COLO668 (cell line): Measurements from ENCODE around the gene CLCF1.
A peak's percentile ranks its signal among the peaks of the same experiment; 100 is the strongest.

Experiments used
- DNase-seq: peaks from one replicate; lab custom pipeline; 2025; ENCODE audit not compliant: unreplicated experiment; lab: John Stamatoyannopoulos, UW

The CLCF1 gene

DNA sequence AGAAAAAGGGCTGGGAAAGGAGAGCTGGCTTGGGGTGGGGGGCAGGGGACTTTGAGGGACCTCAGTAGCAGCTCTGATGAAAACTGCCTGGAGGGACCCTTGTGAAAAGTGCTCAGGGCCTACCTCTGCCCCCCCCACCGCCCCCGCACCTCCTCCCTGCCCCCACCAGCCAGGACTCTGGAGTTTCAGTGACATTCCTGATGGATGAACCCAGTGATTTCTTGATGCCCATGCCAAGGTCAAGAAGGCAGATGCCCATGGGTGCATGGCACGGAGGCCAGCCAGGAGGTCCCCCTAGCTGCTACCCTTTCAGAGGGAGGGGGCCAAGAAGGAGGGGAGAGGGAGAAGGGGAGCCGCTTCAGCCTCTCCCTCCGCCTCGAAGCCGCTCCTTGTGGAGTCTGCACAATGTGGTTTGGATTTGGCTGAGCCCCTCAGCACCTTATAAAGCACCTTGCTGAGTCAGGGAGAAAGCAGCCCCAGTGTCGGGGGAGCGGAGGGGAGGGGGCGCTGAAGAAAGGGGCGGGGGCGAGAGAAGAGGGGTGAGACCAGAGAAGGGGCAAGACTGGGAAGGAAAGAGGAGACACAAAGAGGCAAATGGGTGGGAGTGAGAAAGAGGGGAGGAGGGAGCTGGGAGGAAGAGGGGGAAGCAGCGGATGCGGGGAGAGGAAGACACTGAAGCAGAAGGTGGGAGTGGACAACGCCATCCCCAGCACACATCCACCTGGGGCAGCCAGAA lies 2.1 kb upstream of the CLCF1 start:
- DNase-seq, result no peak

DNA sequence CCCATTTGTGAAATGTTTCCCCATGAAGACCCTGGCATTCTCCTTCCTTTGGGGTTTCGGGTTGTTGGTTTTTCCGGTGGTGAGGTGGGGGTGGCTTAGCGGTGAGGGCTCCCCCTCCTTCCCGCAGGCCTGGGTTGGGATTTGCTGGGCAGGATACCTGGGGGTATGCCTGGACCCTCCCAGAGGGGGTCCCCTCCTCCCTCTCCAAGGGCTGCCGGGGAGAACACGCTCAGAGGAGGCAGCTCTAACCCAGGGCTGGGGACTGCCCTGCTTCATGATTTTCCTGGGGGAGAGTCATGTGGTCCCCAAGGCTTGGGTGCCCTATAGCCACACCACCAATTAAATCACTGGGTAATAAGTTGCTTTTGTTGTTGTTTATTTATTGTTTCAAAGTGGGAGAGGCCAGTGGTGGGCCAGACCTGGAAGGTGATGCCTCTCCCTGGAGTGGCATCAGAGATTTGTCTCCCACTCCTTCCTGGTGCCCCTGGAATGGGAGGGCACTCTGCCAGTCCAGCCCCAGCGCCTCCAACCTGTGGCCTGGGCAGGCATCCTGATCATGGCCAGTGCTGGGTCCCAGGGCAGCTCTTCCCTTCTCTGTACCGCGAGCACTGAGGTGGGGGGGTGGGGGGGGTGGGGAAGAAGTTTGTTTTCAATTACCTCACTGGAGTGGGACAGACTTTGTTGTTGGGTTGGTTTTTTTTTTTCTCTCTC lies 1.3 kb upstream of the CLCF1 start:
- DNase-seq, result no peak

DNA sequence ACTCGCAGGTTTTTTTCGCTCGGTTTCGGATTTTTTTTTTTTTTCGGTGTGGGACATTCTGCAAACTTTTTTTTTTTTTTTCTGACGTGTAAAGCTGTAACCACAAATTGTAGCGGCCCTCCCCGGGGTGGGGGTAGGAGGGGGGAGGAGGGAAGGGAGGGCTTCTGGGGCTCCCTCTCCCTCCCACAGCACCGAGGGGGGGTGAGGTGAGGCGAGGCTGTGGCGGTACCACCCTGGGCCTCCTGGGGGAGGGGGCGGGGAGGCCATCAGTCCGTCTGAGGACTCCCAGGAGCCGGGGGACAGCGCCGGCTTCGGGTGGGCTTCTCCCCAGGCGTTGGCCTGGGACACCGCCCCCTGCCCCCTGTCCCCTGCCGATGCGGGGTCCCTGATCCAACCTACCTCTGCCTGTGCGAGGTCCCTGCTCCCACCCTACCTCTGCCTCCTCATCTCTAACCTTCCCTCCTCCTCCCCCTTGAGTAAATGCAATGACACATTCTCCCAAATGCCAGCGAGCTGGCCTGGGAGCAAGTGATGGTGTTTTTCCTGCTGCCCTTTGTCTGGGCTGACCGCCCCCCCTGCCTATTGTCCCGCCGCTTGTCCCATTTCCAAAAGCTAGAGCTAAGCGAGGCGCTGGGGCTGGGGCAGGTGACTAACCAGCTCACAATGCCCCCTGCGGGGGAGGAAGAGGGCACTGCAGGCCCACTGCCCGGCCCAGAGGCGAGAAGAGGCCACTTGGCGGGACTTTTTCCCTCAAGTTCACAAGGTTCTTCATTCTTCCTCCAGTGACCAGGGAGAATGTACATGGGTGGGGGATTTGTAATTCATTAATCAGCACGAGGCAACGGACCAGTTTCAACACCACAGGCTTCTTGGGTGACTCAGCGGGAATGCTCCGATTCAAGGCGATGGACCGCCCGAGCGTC lies 511 bp upstream of the CLCF1 start:
- DNase-seq, result peak; percentile 54

DNA sequence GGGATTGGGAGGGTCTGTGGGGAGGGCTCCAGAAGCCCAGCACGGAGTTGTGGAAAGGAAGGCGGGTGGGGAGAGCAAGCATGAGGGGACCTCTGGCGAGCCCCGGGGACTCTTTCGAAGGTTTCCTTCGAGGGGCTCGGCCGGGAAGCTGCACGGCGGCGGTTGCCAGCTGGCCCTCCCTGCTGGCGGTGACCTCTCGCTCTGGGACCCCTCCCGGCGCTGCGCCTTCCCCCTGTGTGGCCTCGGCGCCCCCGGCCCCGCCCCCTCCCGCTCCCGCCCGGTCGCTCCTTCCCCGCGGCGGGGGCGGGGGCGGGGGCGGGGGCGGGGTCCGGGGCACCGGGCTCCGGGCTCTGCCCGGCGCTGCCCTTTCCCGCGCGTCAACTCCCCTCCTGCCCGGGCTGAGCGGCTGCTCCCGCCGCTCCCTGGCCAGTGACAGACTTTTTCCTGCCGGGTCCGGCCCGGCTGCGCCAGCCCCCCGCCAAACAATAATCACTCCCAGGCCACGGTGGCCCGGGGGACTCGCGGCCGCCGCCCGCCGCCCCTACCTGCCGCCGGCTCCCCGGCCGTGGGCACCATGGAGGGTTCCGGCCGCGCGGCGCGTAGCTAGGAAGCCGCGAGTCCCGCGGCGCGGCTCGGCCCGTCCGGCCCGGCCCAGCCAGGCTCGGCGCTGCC lies 941 bp downstream of the CLCF1 start:
- no peak for DNase-seq

DNA sequence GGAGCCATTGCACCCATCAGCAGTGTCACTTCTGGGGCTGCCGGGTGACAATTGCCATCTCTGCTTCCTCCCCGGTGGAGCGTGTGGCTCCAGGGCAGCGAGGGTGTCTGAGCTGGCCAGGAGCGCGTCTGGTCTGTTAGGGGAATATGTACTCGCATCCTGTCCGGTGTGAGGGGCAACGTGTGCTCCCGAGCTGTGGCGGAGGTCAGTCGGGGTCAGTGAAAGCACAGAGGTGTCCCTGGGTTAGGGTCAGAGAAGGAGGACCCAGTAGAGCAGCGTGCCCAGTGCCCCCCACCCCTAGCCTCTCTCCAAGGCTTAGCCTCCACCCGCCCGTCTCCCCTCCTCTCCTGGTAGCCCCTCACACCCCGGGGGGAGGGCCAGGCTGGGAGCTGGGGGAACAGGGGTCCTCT lies 1.5 kb downstream of the CLCF1 start:
- DNase-seq, result peak; percentile 12

DNA sequence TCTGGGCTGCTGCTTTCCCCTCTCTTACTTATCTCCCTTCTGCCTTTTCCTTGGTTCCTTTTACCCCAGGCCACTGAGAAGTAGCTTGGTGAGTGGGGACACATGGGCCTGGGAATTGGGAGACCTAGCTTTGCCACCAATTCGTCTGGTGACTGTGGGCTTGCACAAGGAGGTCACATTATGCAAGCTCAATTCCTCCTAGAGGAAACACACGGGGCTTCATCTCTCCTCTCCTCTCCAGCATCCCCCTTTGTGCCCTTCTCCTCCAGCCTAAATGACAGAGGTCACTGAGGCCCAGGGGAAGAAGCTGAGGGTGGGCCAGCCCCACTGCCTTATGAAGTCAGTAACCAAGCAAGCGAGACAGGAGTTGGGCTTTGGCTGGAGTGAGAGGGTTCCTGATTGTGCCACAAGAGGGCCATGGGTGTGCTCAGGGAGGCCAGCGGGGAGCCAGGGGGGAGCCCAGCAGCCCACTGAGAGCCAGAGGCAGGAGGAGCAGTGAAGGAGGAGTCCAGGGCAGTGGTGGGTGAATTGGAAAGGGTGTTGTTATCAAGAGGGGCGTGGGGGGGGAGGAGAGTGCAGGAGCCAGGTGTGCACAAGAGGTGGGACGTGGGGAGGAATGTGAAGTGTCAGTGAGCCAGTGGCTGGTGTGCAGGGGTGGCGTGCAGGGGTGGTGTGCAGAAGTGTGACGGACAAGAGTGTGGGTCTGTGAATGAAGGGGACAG lies 2.0 kb downstream of the CLCF1 start:
- peak; percentile 15 for DNase-seq

DNA sequence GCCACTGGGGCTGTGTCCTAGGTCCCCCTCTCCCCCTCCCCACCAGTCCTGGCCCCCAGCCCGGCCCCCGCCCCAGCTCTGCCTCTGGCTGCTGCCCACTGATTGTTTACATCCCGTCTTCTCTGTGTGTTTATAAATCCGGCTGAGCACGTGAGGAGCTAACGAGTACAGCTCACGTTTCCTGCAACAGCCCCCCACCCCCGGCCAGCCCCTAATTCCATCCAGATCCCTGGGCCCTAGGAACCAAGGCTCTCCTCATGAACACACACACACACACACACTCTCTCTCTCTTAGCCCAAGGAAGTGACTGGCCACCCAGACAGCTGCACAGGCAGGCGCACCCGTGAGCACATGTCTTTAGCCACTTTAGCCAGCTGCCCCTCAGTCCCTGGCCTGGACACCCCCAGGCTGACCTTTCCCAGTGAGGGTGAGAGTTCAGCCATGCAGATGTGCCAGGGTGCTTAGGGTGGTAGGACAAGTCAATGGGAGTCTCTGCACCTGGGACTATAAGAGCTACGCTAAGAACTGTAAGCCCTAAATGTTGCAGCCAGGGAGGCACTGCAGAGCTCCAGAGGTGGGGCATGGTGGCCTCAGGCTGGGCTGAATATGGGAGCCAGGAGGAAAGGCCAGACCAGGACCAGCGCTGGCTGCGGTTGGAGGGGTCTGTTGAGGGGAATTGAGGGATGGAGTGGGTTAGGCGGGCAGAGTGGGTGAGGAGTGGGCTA lies 2.9 kb downstream of the CLCF1 start:
- no peak for DNase-seq

DNA sequence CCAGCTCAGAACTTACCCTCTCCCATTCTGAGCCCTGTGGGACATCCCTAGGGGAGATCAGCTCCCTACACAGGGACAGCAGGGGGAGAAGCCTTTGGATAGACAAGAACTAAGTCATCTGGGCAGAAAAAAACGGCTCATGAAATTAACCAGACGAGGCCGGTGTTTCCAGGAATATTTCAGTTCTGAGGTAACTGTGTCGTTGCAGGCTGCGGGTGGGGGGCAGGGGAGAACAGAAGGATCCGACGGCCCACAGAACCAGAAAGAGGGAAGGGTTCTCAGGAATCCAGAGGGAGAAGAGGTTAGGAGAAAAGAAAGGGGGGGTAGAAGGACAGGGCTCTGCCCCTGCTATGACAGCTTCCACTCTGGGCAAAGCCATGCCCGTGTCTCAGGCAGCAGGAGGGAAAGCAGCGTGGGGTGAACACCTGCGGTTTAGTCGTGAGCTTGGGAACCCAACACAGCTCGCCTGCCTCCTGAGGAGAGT lies 3.6 kb downstream of the CLCF1 start:
- no peak for DNase-seq

DNA sequence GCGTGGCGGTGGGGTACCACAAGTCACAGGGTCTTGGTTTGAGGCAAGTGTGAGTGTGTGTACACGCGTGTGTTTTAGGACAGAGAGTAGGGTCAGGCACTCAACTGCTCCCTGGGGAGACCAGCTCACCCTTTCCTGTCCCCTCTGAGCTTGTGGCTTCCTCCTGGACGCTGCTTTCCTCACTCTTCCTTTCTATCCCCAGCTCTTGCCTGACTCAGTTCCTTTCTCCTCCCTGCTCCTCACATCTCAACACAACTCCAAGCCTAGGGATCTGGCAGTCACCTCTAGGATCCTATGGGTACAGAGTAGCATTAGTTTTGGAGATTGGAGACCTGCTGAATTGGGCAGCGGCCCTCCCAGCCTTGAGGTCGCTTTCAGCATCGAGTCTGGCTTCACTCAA lies 4.1 kb downstream of the CLCF1 start:
- no peak for DNase-seq

DNA sequence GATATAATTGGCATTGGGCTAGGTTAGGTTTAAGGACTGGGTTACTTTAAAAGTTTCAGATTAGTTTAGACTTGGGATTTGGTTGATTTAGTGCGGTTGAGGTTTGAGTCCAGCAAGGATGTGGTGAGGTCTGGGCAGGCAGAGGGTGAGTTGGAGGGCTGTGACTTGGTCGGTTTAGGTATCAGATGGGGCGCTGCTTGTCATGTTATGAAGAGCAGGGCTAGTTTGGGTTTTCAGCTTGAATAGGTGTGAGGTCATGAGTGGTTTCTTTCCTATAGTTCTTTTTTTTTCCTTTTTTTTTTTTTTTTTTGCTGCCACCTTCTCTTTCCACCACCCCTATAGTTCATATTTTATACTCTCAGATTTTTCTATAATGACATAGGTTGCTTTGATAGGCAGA lies 4.8 kb downstream of the CLCF1 start:
- no peak for DNase-seq

DNA sequence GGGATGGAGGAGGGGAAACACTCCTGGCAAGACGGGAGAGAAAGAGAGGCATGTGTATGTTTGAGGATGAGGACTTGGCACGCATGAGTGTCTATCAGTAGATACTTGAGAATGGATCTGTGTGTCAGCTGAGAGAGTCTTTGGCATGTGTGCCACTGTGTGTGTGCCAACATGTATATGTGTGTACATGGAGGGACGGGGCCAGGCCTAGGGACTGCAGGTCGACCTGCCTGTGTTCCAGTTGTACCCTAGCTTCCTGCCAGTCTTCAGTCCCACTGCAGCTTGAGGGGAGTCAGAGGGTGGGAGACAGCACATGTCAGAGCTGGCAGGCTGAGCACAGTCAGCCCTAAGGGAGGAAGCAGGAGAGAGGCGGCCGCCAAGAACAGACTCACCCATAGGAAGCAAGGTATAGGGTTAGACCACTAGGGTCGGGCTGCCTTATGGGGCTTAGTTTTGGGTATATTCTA lies 5.6 kb downstream of the CLCF1 start:
- DNase-seq, result no peak

DNA sequence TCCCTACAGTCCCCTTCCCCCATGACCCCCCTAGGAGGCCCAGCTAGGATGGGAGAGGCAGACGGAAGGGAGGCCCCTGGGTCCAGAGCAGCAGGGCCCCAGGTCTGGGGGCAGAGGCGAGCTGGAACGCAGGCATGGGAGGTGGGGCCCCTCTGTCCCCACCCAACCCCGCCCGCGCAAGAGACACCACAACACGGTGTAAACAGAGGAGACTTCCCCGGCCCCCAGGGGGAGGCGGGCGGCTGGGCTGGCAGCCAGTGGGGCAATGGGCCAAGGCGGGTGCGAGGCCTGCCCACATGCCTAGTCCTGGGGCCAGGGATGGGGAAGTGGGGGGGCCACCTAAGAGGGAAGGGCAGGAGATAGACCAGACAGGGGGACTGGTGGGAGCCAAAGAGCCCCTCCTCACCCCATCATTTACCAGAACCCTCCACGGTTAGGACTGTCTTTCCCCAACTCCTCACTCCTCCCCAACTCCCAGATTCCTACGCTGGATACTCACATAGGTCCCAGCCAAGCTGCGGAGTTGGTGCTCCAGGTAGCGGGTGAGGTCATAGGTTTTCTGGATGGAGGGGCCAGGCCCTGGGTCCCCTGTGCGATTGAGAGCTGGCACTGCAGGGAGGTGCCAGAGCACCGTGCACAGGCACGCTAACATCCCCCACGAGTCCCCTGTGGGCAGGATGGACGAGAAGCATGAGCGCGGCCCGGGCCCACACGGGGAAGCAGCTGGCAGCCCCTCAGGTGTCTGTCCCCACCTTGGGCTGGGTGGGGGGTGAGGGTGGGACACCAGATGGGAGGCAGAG lies 6.2 kb downstream of the CLCF1 start:
- no peak for DNase-seq

DNA sequence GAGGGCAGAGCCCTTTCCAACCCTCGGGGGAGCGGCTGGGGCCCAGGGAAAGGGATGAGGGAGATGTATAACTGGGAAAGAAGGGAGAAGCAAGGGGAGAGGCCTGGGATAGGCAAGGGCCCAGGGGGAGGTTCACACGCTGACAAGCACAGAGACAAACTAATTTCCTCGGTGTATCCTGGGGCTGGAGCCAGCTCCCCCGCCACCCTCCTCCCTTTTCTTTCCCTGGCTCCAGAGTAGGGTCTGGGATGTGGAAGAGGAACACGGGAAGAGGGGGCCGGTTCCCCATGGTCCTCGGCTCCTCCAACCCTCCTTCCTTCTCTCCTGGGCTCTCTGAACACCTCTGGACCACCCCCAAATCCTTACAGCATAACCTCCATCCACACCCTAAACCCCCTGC lies 6.9 kb downstream of the CLCF1 start:
- DNase-seq, result no peak

DNA sequence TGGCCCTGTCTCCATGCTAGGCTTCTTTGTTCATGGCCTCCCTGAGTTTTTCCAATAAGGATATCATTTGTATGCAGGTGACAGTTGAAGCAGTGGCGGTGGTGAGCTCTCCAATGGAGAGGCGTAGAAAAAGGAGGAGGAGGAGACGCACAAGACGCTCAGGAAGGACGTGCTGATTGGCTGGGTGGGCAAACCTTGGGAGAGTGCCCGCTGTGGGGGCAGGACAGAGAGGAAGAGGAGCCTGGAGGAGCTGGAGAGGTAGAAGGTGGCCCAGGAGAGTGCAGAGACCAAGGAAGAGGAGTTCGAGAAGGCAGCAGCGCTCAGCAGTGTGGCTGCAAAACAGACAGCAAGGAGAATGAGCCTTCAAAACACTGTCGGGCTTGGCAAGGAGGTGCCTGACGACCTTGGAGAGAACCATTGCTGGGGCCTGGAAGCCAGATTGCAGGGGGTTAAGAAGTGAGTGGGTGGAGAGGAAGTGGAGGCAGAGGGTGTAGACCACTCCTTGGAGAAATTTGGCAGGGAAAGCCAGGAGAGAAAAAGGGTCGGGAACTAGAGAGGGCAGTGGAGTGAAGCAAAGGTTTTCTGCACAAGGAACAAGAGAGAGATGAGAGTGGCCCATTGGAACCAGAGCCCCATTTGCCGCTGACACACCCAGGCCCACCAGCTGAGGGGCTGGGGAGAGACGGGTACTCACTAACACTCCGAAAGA lies 7.5 kb downstream of the CLCF1 start:
- DNase-seq, result no peak

DNA sequence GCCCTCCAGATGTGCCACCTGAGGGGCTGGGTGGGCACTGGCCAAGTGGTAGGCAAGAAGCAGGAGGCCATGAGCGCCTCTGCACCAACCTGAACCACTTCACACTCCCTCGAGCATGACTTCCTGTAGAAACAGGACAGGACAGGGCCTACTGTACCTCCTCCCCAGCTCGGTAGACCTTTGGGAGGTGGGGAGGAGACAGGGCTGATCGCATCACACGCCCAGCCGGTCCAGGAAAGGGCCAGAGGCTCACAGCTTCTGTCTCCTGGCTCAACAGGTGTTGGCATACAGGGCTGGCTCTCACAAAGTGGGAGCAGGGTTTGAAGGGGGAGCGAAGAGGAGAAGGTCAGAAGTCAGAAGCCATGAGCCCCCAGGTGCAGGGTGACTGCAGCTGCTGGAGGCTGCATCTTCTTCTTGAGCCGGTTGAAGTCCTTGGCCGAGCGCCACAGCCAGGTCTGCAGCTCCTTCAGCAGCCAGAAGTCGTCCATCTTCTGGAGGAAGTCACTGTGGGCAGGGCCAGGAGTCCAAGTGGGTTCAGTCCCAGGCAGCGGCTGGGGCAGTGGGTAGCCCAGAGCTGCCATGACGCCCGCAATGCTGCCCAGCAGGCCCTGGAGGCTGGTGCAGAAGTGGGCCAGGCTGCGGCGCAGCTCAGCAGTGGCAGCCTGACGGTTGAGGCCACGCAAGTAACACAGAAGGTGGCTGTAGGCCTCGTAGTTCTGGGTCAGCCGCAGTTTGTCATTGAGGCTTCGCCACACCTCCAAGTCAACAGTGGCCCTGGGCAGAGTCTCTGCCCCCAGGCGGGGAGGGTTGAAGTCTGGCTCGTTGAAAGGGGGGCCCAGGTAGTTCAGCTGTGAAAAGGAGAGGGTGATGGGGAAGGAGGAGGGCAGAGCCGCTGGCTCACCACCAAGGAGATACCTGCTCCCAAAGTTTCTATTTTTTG lies 8.3 kb downstream of the CLCF1 start:
- DNase-seq, result no peak

DNA sequence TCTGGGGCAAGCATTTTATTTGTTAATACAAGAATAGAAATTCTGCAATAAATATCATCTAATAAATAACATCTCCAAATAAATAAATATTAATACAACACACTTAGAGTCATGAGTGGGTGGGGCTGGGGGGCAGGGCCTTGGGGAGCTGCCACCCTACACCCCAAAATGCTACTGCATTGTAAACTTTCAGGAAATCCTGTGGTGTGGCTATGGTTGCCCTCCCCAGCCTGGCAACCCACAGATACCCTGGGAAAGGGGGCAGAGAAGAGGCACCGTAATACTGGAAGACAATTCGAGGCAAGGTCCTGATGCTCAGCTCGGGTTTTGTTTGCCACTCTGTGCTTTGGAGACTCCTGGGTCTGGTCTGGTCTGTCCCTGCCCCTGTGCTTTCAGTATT lies 9.2 kb downstream of the CLCF1 start:
- DNase-seq, result no peak
